Caco-2 (cell line): ENCODE results near the gene MYH13. TPM values are rescaled to one million over a fixed set of nuclear protein-coding genes. Genes with fewer than 3 reads are reported as not detected.

ENCODE experiments used
- BruUV-seq: library from RNA; stranded (reverse); fragments of 400-500 nt; replicated peaks from 2 replicates; lab custom pipeline; 2021; lab: Mats Ljungman, UMichigan
- CTCF ChIA-PET: fragments of 300-600 bp; sonication (Branson Sonifier 250); formaldehyde crosslinking; loops from one replicate; lab custom pipeline; 2022; ENCODE audit warnings: antibody characterized with exemption; lab: Charles Lee
- POLR2A ChIA-PET: fragments of 300-600 bp; sonication (Branson Sonifier 250); formaldehyde crosslinking; loops from one replicate; lab custom pipeline; 2022; ENCODE audit warnings: antibody characterized with exemption; lab: Charles Lee
- DNase-seq, 2 experiments: peaks; one replicate each; pipeline versions ENCODE4 v3.0.0 to v3.0.0-alpha.2; 2020 to 2022
- H3K27me3 ChIP-seq: replicated peaks from 2 replicates; pipeline ENCODE4 v1.6.0; 2011; ENCODE audit warnings: low read length; ENCODE audit not compliant: control insufficient read depth, insufficient read depth
- H3K36me3 ChIP-seq: 2 replicates; pipeline ENCODE4 v1.5.1; 2011; ENCODE audit warnings: low read length; ENCODE audit not compliant: control insufficient read depth, insufficient read depth
- H3K4me1 ChIP-seq: fragments of 250-450 bp; sonication (Bioruptor Pico); 2 replicates; pipeline ENCODE4 v1.5.1; 2020; ENCODE audit warnings: mild to moderate bottlenecking
- H3K4me3 ChIP-seq: 2 replicates; pipeline ENCODE4 v1.5.1; 2011; ENCODE audit warnings: low read depth, mild to moderate bottlenecking, control low read depth, low read length
- H3K9me3 ChIP-seq: fragments of 250-450 bp; sonication (Bioruptor Pico); 2 replicates; pipeline ENCODE4 v1.5.1; 2020; ENCODE audit warnings: mild to moderate bottlenecking, moderate library complexity
- H3K27ac Mint-ChIP-seq: one replicate; pipeline ENCODE4 v1.8.0; 2022; ENCODE audit warnings: mixed read lengths; ENCODE audit not compliant: unreplicated experiment
- H3K27me3 Mint-ChIP-seq: one replicate; pipeline ENCODE4 v1.8.0; 2022; ENCODE audit warnings: mixed read lengths; ENCODE audit not compliant: insufficient read depth, unreplicated experiment
- H3K36me3 Mint-ChIP-seq: one replicate; pipeline ENCODE4 v1.8.0; 2022; ENCODE audit warnings: mild to moderate bottlenecking, mixed read lengths; ENCODE audit not compliant: insufficient read depth, unreplicated experiment
- H3K4me1 Mint-ChIP-seq: one replicate; pipeline ENCODE4 v1.8.0; 2022; ENCODE audit warnings: low read depth, mixed read lengths; ENCODE audit not compliant: unreplicated experiment
- H3K4me3 Mint-ChIP-seq: one replicate; pipeline ENCODE4 v1.8.0; 2022; ENCODE audit warnings: mild to moderate bottlenecking, moderate library complexity, mixed read lengths; ENCODE audit not compliant: unreplicated experiment
- H3K9me3 Mint-ChIP-seq: one replicate; pipeline ENCODE4 v1.8.0; 2022; ENCODE audit warnings: mixed read lengths; ENCODE audit not compliant: unreplicated experiment
- CTCF ChIP-seq, 2 experiments: fragments of 200-600 bp in 1 of 2; IDR thresholded peaks; 1 replicate in 1 of 2; 2 replicates in 1 of 2; pipeline versions ENCODE4 v1.5.1 to v1.8.0; 2011 to 2022; ENCODE audit warnings: antibody characterized with exemption in 1 of 2, control low read depth in 1 of 2, inconsistent platforms in 1 of 2, low read depth in 1 of 2, low read length in 1 of 2, mild to moderate bottlenecking in 1 of 2, moderate library complexity in 1 of 2; ENCODE audit not compliant: insufficient read depth in 1 of 2, severe bottlenecking in 1 of 2, unreplicated experiment in 1 of 2
- intact Hi-C: fragments of 100-400 bp; cut with micrococcal nuclease; formaldehyde crosslinking; loops from one replicate; pipeline ENCODE4 v1.10.0; 2022; ENCODE audit not compliant: unreplicated experiment
- total RNA-seq: library from RNA; stranded (reverse); gene quantifications from 2 replicates; pipeline ENCODE4 v1.2.3, GENCODE V29; 2022

MYH13 gene
- total RNA-seq, 1 experiment from 2014 or later = not detected

- H3K36me3 Mint-ChIP-seq = no peaks in the 10 kb centered on the region
- no peak overlapping the region for H3K4me3 Mint-ChIP-seq
- H3K4me1 Mint-ChIP-seq = no peaks in the 10 kb centered on the region
- CTCF ChIA-PET = no interaction called here
- H3K27ac Mint-ChIP-seq = no peak overlapping the region
- no peak for TF ChIP-seq CTCF (IDR thresholded peaks at IDR 0.05; ENCODE audit: insufficient read depth in 1 of 2, low read depth in 1 of 2, low read length in 1 of 2, severe bottlenecking in 1 of 2, unreplicated experiment in 1 of 2)
- Histone ChIP-seq H3K4me3 (no peak overlapping the region), H3K36me3 (no peaks in the 10 kb centered on the region), H3K9me3 (no peaks in the 10 kb centered on the region), H3K27me3 (no peaks in the 10 kb centered on the region), H3K4me1 (no peaks in the 10 kb centered on the region)
- POLR2A ChIA-PET = no interaction called here
- no peaks in the 10 kb centered on the region for H3K9me3 Mint-ChIP-seq
- BruUV-seq = no TSS peak
- no peak for DNase-seq
- intact Hi-C loops = no loop called here
- H3K27me3 Mint-ChIP-seq = no peaks in the 10 kb centered on the region
Observed at GRCh38 chr17:10420811-10421210, 48.0 kb upstream of the MYH13 start.

GRCh38 chr17:10417431-10417830 is 44.6 kb upstream of the MYH13 start:
- TF ChIP-seq CTCF (IDR thresholded peaks at IDR 0.05; ENCODE audit: insufficient read depth in 1 of 2, low read depth in 1 of 2, low read length in 1 of 2, severe bottlenecking in 1 of 2, unreplicated experiment in 1 of 2) = no peak
- DNase-seq = no peak
- ChIA-PET CTCF (no interaction called here), POLR2A (no interaction called here)
- no peak overlapping the region for H3K4me3 Mint-ChIP-seq
- H3K9me3 ChIP-seq = no peaks in the 10 kb centered on the region
- H3K27me3 ChIP-seq = no peaks in the 10 kb centered on the region
- H3K9me3 Mint-ChIP-seq = no peaks in the 10 kb centered on the region
- no peak overlapping the region for H3K27ac Mint-ChIP-seq
- no TSS peak for BruUV-seq
- H3K36me3 ChIP-seq = no peaks in the 10 kb centered on the region
- no peaks in the 10 kb centered on the region for H3K27me3 Mint-ChIP-seq
- no peaks in the 10 kb centered on the region for H3K4me1 ChIP-seq
- H3K4me1 Mint-ChIP-seq = no peaks in the 10 kb centered on the region
- intact Hi-C loops = no loop called here
- no peaks in the 10 kb centered on the region for H3K36me3 Mint-ChIP-seq
- H3K4me3 ChIP-seq = no peak overlapping the region

GRCh38 chr17:10415161-10415560 is 42.4 kb upstream of the MYH13 start:
- Histone ChIP-seq H3K9me3 (no peaks in the 10 kb centered on the region), H3K27me3 (no peaks in the 10 kb centered on the region), H3K36me3 (no peaks in the 10 kb centered on the region), H3K4me3 (no peak overlapping the region), H3K4me1 (no peaks in the 10 kb centered on the region)
- H3K4me3 Mint-ChIP-seq = no peak overlapping the region
- H3K4me1 Mint-ChIP-seq = no peaks in the 10 kb centered on the region
- TF ChIP-seq CTCF (IDR thresholded peaks at IDR 0.05; ENCODE audit: insufficient read depth in 1 of 2, low read depth in 1 of 2, low read length in 1 of 2, severe bottlenecking in 1 of 2, unreplicated experiment in 1 of 2) = no peak
- ChIA-PET CTCF (no interaction called here), POLR2A (no interaction called here)
- intact Hi-C loops = no loop called here
- no peak overlapping the region for H3K27ac Mint-ChIP-seq
- no peak for DNase-seq
- no peaks in the 10 kb centered on the region for H3K9me3 Mint-ChIP-seq
- no peaks in the 10 kb centered on the region for H3K27me3 Mint-ChIP-seq
- BruUV-seq = no TSS peak
- no peaks in the 10 kb centered on the region for H3K36me3 Mint-ChIP-seq
